OCI-LY7 (cell line): ENCODE data around the gene ZNF382.

ENCODE experiments used
- CTCF ChIP-seq: fragments of 200-600 bp; sonication (generic); conservative IDR thresholded peaks from 2 replicates; pipeline ENCODE4 v1.5.1; 2014; ENCODE audit warnings: mild to moderate bottlenecking, antibody characterized with exemption, low read length, moderate library complexity, mixed read lengths
- EZH2phosphoT487 ChIP-seq: fragments of 200-600 bp; sonication (generic); IDR thresholded peaks from 2 replicates; pipeline ENCODE4 v1.6.1; 2018; ENCODE audit warnings: low read depth, borderline replicate concordance, mild to moderate bottlenecking, mixed run types, antibody characterized with exemption, low read length, moderate library complexity, mixed read lengths

GRCh38 chr19:36679455-36679854, 74.3 kb downstream of the ZNF382 start:
- TF ChIP-seq CTCF (no peak), EZH2phosphoT487 (no peak)
